ENCODE data around the gene GALNS. TPM values are rescaled to one million over a fixed set of nuclear protein-coding genes. Genes with fewer than 3 reads are reported as not detected.

Gene GALNS
- total and polyA plus RNA-seq, 2 of the 13 experiments (the other 11 are each of a cell fraction or from before 2014, with no cell fraction given): 9.2 to 9.8 TPM

DNA sequence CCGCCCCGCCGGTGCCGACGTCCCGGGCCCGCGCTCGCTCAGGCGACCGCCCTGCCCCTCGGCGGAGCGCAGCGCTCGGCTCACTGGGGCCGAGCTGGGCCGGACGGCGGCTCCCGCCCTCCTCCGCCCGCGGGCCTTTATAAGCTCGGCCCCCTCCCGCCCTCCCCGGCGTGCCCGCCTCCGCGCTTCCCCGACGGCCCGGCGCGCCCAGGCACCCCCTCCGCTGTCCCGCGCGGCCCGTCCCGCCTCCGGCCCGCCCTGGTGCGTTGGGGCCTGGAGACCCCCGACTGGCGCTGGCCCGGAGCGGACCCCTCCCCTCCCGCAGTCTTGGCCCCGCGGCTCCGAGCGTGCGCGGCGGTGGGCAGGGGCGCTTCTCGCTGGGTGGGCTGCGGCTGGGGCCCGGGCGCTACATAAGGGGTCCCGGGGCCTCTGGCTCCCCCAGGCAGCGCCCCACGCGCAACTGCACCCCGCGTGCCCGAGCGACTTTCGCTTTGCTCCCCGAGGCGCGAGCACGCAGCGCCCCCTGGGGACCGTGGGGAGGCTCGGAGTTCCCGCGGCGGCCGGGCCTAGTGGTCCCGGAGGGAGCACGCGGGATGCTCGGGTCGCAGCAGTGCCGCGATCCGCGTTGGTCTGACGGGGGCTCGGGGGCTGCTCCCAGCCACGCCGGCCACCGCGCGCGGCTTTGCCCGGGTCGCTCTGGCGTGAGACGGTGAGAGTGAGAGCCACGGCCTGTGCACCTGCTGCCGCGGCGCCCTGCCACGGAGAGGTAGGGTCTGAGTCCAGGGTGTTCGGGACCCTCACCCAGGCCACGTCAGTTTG lies 71.4 kb downstream of the GALNS start, which contains the start of gene PIEZO1:
TSS of gene PIEZO1 (minus strand) at position 115 of the 819 bp plus-strand sequence. CDS start 256 bp downstream, outside the sequence.
- Histone ChIP-seq H2AFZ (ENCODE audit: low read length) (no peak within 1 kb of the TSS), H3K9ac (ENCODE audit: insufficient read depth, low read depth, low read length) (peak within 1 kb of the TSS; percentile 82), H3K4me1 (ENCODE audit: insufficient read depth, low read length) (peaks cover 76% of the 10 kb centered on the region), H3K36me3 (replicated peaks in 1 of 2; ENCODE audit: control insufficient read depth in 1 of 2, insufficient read depth in 2 of 2, low read length in 2 of 2) (no peaks in the 10 kb centered on the region), H3K27ac (ENCODE audit: extremely low read length, insufficient read depth, low read length) (peak within 1 kb of the TSS; percentile 70), H3K27me3 (ENCODE audit: control insufficient read depth in 1 of 2, insufficient read depth in 2 of 2, low read length in 2 of 2) (no peaks in the 10 kb centered on the region; a peak in 1 of 5 replicates), H3K4me2 (ENCODE audit: low read depth, low read length) (peak within 1 kb of the TSS; percentile 97), H3K4me3 (replicated peaks in 1 of 3; ENCODE audit: insufficient read depth in 1 of 3, low read depth in 2 of 3, low read length in 3 of 3) (peak within 1 kb of the TSS; percentile 73 to 87 (median 85)), H4K20me1 (ENCODE audit: insufficient read depth, low read length) (peaks cover 26% of the 10 kb centered on the region; the same call in 1 of the 2 replicates), H3K79me2 (ENCODE audit: insufficient read depth, low read length) (peaks cover 41% of the 10 kb centered on the region), H3K9me3 (ENCODE audit: low read length) (no peaks in the 10 kb centered on the region)
- ChIA-PET CTCF (ENCODE audit: low intra/inter-chr PET ratio, low total read pairs) (interaction anchor here (0.6 to 2.9 kb wide), 6 partner anchors 13 to 54 kb away, joined by 3 to 10 read pairs (median 6); no protein-coding TSS in a partner anchor), POLR2A (interaction anchor here (0.6 to 5.4 kb wide), 8 partner anchors 12 to 408 kb away, joined by 3 to 36 read pairs (median 5); no protein-coding TSS in a partner anchor)
- no peak for DNase-seq (ENCODE audit: low spot score)
- 23% methylated on average over 14 of the region's 110 CpGs for WGBS (ENCODE audit: low lambda C conversion rate)
- intact Hi-C loops (cut with micrococcal nuclease; ENCODE audit: unreplicated experiment) (loop anchor here (2.0 kb wide), 1 partner anchor 15 kb away; no protein-coding TSS in a partner anchor), in situ Hi-C loops (cut with HindIII; ENCODE audit: extremely low pct_ligation_motif_present, low pct_unique_long_range_greater_than_20kb) (no loop called here)
- ATAC-seq: peak; percentile 37
- FAIRE-seq: no peak
- BruUV-seq (replicated peaks): no TSS peak
- TF ChIP-seq ELF1 (CRISPR knock-in tag; IDR thresholded peaks at IDR 0.05) (no peak), MBD4 (IDR thresholded peaks at IDR 0.05; ENCODE audit: borderline replicate concordance, low read length) (no peak), ZNF790 (CRISPR knock-in tag; IDR thresholded peaks at IDR 0.05; ENCODE audit: borderline replicate concordance) (peak; percentile 61; the same call in 1 of the 2 replicates), ZNF619 (CRISPR knock-in tag; IDR thresholded peaks at IDR 0.05) (peak; percentile 66; the same call in 1 of the 2 replicates), KLF13 (CRISPR knock-in tag; IDR thresholded peaks at IDR 0.05) (peak; percentile 90), ZNF550 (CRISPR knock-in tag; IDR thresholded peaks at IDR 0.05; ENCODE audit: borderline replicate concordance) (0 out of 2 replicates have a peak, but pooled peaks have one; percentile 26), ARNTL (CRISPR knock-in tag; IDR thresholded peaks at IDR 0.05) (peak; percentile 63), ZNF225 (CRISPR knock-in tag; IDR thresholded peaks at IDR 0.05) (peak; percentile 89; the same call in 1 of the 2 replicates)
- TF ChIP-seq, protein P1, sequence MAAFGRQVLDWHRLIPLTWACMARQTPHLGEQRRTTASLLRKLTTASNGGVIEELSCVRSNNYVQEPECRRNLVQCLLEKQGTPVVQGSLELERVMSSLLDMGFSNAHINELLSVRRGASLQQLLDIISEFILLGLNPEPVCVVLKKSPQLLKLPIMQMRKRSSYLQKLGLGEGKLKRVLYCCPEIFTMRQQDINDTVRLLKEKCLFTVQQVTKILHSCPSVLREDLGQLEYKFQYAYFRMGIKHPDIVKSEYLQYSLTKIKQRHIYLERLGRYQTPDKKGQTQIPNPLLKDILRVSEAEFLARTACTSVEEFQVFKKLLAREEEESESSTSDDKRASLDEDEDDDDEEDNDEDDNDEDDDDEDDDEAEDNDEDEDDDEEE (CRISPR knock-in tag; IDR thresholded peaks at IDR 0.05): 0 out of 2 replicates have a peak, but pooled peaks have one; percentile 37
- TF ChIP-seq, protein P2, sequence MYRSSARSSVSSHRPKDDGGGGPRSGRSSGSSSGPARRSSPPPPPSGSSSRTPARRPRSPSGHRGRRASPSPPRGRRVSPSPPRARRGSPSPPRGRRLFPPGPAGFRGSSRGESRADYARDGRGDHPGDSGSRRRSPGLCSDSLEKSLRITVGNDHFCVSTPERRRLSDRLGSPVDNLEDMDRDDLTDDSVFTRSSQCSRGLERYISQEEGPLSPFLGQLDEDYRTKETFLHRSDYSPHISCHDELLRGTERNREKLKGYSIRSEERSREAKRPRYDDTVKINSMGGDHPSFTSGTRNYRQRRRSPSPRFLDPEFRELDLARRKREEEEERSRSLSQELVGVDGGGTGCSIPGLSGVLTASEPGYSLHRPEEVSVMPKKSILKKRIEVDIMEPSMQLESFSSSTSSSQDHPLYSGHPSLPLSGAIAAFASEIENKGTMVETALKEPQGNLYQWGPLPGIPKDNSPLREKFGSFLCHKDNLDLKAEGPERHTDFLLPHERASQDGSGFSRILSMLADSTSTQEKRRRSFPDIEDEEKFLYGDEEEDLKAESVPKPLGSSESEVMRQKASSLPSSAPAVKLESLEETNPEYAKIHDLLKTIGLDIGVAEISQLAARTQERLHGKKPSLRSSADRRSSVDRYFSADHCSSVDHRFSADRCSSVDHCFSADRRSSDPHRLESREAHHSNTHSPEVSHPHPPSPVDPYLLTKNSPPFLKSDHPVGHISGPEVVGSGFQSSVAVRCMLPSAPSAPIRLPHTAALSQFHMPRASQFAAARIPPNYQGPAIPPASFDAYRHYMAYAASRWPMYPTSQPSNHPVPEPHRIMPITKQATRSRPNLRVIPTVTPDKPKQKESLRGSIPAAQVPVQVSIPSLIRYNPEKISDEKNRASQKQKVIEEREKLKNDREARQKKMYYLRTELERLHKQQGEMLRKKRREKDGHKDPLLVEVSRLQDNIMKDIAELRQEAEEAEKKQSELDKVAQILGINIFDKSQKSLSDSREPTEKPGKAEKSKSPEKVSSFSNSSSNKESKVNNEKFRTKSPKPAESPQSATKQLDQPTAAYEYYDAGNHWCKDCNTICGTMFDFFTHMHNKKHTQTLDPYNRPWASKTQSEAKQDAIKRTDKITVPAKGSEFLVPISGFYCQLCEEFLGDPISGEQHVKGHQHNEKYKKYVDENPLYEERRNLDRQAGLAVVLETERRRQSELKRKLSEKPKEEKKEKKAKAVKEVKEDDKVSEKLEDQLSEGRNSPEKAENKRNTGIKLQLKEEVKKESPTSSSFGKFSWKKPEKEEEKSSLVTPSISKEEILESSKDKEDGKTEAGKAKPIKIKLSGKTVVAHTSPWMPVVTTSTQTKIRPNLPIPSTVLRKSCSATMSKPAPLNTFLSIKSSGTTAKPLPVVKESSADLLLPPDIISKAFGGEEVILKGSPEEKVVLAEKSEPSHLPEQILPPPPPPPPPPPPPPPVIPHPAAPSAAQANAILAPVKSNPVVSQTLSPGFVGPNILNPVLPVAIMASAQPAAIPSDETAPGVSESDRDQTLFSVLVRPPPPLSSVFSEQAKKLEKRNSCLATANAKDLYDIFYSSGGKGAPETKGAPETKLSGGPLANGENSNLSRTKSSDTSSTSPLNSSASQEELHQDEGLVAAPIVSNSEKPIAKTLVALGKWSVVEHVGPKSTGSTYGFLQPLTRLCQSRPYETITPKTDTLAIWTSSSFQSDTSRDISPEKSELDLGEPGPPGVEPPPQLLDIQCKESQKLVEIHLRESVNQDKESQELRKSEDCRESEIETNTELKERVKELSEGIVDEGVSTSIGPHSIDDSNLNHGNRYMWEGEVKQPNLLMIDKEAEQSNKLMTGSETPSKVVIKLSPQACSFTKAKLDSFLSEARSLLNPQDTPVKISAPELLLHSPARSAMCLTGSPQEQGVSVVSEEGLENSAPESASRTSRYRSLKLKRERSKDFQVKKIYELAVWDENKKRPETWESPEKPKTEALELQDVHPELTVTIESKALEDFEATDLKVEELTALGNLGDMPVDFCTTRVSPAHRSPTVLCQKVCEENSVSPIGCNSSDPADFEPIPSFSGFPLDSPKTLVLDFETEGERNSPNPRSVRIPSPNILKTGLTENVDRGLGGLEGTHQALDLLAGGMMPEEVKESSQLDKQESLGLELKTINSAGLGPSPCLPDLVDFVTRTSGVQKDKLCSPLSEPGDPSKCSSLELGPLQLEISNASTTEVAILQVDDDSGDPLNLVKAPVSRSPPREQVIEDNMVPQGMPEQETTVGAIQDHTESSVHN (CRISPR knock-in tag; IDR thresholded peaks at IDR 0.05): peak; percentile 26; the same call in 1 of the 2 replicates
- TF ChIP-seq, protein P3, sequence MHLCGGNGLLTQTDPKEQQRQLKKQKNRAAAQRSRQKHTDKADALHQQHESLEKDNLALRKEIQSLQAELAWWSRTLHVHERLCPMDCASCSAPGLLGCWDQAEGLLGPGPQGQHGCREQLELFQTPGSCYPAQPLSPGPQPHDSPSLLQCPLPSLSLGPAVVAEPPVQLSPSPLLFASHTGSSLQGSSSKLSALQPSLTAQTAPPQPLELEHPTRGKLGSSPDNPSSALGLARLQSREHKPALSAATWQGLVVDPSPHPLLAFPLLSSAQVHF (CRISPR knock-in tag; IDR thresholded peaks at IDR 0.05): peak; percentile 52; the same call in 1 of the 2 replicates
